ENCODE results near the gene MYT1.

- TF ChIP-seq POLR2A (IDR thresholded peaks at IDR 0.05; ENCODE audit: low read depth) (no peak), CTCF (IDR thresholded peaks at IDR 0.05) (no peak), EP300 (IDR thresholded peaks at IDR 0.05) (no peak), POLR2AphosphoS5 (IDR thresholded peaks at IDR 0.05) (no peak)
Measured at GRCh38 chr20:64154590-64155257, 9.5 kb upstream of the MYT1 start.
